Neural crest cell (in vitro differentiated cells): ENCODE data around the gene SNAPC2. TPM values are rescaled to one million over a fixed set of nuclear protein-coding genes. Genes with fewer than 3 reads are reported as not detected.
A peak's percentile ranks its signal among the peaks of the same experiment; 100 is the strongest.

Experiments used
- DNase-seq: peaks from one replicate; pipeline ENCODE4 v3.0.0; 2021; ENCODE audit warnings: low read depth, mixed read lengths, low spot score
- H3K27ac Mint-ChIP-seq: one replicate; pipeline ENCODE4 v1.8.0; 2021; ENCODE audit warnings: mild to moderate bottlenecking, mixed read lengths; ENCODE audit not compliant: unreplicated experiment
- H3K27me3 Mint-ChIP-seq: 2 replicates; pipeline ENCODE4 v1.8.0; 2021; ENCODE audit warnings: low read depth, mild to moderate bottlenecking, mixed read lengths
- H3K36me3 Mint-ChIP-seq: 2 replicates; pipeline ENCODE4 v1.8.0; 2021; ENCODE audit warnings: low read depth, mild to moderate bottlenecking, mixed read lengths
- H3K4me1 Mint-ChIP-seq: 2 replicates; pipeline ENCODE4 v1.8.0; 2021; ENCODE audit warnings: mixed read lengths
- H3K4me3 Mint-ChIP-seq: one replicate; pipeline ENCODE4 v1.8.0; 2021; ENCODE audit warnings: mild to moderate bottlenecking, mixed read lengths
- H3K9me3 Mint-ChIP-seq: 2 replicates; pipeline ENCODE4 v1.8.0; 2021; ENCODE audit warnings: mixed read lengths
- total RNA-seq: library from RNA; stranded (reverse); gene quantifications from 2 replicates; pipeline ENCODE4 v1.2.1, GENCODE V29; 2021
- TF ChIP-seq, protein P1 (sequence below): fragments of 200-600 bp; sonication (generic); conservative IDR thresholded peaks from 2 replicates; pipeline ENCODE4 v1.5.0; 2021; ENCODE audit warnings: antibody characterized with exemption, mild to moderate bottlenecking

Gene SNAPC2
- total RNA-seq, 1 donor from 2014 or later, result 19.1 TPM

DNA sequence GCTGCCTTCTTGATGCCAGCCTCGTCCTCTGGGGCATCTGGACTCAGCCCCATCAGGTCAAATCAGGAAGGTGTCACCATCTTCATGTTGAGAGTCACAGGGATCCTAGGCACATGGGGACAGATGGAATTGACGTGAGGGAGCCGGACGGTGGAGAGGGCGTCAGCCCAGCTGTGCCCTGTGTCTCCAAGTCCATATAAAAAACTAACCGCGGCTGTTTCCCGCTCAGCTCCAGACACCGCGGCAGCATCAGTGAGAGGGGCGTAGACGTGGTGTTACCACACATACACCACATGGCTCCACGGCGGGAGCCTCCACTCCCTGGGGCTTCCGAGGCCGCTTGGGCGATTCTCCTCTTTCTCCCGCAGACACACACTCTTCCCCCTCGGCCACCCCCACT, 40.3 kb upstream of the SNAPC2 start:
- peak overlapping the region; percentile 27 for H3K4me3 Mint-ChIP-seq
- H3K9me3 Mint-ChIP-seq, result no peaks in the 10 kb centered on the region
- H3K27ac Mint-ChIP-seq, result no peak overlapping the region
- peaks cover under 1% of the 10 kb centered on the region for H3K4me1 Mint-ChIP-seq
- DNase-seq, result no peak
- no peaks in the 10 kb centered on the region for H3K36me3 Mint-ChIP-seq
- TF ChIP-seq, protein P1, sequence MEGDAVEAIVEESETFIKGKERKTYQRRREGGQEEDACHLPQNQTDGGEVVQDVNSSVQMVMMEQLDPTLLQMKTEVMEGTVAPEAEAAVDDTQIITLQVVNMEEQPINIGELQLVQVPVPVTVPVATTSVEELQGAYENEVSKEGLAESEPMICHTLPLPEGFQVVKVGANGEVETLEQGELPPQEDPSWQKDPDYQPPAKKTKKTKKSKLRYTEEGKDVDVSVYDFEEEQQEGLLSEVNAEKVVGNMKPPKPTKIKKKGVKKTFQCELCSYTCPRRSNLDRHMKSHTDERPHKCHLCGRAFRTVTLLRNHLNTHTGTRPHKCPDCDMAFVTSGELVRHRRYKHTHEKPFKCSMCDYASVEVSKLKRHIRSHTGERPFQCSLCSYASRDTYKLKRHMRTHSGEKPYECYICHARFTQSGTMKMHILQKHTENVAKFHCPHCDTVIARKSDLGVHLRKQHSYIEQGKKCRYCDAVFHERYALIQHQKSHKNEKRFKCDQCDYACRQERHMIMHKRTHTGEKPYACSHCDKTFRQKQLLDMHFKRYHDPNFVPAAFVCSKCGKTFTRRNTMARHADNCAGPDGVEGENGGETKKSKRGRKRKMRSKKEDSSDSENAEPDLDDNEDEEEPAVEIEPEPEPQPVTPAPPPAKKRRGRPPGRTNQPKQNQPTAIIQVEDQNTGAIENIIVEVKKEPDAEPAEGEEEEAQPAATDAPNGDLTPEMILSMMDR, result no peak
- peaks cover 3% of the 10 kb centered on the region for H3K27me3 Mint-ChIP-seq

DNA sequence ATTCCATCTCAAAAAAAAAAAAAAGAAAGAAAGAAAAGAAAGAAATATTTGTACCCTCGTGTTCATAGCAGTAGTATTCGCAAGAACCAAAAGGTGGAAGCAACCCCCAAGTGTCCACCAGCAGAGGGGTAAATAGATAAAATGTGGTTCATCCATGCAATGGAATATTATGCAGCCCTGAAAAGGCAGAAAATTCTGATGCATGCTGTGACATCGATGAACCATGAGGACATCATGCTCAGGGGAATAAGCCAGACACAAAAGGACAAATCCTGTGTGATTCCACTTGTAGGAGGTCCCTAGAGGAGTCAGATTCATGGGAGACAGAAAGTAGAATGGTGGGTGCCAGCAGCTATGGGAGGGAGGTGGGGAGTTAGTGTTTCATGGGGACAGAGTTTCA, 38.2 kb upstream of the SNAPC2 start:
- Mint-ChIP-seq H3K4me3 (no peak overlapping the region), H3K36me3 (no peaks in the 10 kb centered on the region), H3K27ac (no peak overlapping the region), H3K4me1 (no peaks in the 10 kb centered on the region), H3K27me3 (peaks cover 16% of the 10 kb centered on the region), H3K9me3 (no peaks in the 10 kb centered on the region)
- DNase-seq, result no peak
- TF ChIP-seq, protein P1, result no peak

DNA sequence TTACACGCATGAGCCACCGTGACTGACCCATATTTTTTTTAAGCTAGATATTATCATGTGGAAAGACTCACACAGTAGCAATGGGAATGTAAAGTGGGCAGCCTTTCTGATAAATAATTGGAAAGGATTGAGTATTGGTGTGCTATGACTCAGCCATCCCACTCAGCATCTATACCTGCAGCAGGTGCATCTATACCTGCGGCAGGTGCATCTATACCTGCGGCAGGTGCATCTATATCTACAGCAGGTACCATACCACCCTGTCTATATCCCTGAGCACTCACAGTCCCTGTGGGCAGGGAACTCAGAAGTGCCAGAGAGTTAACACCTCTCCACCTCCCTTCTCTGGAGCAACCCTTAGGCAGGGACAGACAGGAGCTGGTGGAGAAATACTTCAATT, 37.0 kb upstream of the SNAPC2 start:
- Mint-ChIP-seq H3K36me3 (no peaks in the 10 kb centered on the region), H3K27ac (no peak overlapping the region), H3K4me1 (no peaks in the 10 kb centered on the region), H3K27me3 (peaks cover 23% of the 10 kb centered on the region), H3K9me3 (no peaks in the 10 kb centered on the region), H3K4me3 (no peak overlapping the region)
- TF ChIP-seq, protein P1, result no peak
- DNase-seq, result no peak

DNA sequence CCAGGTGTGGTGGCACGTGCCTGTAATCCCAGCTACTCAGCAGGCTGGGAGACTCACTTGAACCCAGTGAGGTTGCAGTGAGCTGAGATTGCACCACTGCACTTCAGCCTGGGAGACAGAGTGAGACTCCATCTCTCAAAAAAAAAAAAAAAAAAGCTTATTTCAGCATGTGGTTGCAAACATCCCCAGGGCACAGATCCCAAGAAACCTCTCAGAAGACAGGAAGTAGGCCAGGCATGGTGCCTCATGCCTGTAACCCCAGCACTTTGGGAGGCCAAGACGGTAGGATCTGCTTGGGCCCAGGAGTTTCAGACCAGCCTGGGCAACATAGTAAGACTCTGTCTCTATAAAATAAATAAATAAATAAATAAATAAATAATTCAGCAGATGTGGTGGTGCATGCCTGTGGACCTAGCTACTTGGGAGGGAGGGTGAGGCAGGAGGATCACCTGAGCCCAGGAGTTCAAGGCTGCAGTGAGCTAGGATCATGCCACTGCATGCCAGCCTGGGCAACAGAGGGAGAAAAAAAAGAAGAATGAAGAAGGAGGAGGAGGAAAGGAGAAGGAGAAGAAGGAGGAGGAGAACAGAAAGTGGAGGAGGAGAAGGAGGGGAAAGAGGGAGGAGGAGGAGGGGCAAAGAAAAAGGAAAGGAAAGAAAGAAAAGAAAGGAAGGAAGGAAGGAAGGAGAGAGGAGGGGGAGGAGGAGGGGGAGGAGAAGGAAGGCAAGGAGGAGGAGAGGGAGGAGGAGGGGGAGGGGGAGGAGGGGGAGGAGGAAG, 36.2 kb upstream of the SNAPC2 start:
- Mint-ChIP-seq H3K4me3 (no peak overlapping the region), H3K36me3 (no peaks in the 10 kb centered on the region), H3K27ac (no peak overlapping the region), H3K9me3 (no peaks in the 10 kb centered on the region), H3K27me3 (peaks cover 28% of the 10 kb centered on the region), H3K4me1 (no peaks in the 10 kb centered on the region)
- no peak for DNase-seq
- TF ChIP-seq, protein P1, result no peak

DNA sequence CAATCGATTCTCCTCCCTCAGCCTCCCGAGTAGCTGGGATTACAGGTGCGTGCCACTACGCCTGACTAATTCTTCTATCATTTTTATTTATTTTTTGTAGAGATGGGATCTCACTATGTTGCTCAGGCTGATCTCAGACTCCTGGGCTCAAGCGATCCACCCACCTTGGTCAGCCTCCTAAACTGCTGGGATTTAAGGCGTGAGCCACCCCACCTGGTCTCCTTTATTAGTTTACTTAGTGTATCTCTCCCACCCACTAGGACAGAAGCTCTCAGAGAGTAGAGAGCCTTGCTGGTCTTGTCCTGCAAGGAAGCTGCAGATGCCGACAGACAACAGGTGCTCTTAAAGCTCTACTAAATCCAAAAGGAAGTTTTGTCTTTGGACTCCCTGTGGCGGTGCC, 34.3 kb upstream of the SNAPC2 start:
- Mint-ChIP-seq H3K9me3 (no peaks in the 10 kb centered on the region), H3K27me3 (peaks cover 37% of the 10 kb centered on the region), H3K4me3 (no peak overlapping the region), H3K27ac (no peak overlapping the region), H3K4me1 (no peaks in the 10 kb centered on the region), H3K36me3 (no peaks in the 10 kb centered on the region)
- DNase-seq, result no peak
- TF ChIP-seq, protein P1, result no peak
